ENCODE data around the gene BCL3.
"Not testable (repeated sequence)": the region's sequence is repeated elsewhere in the genome, so short reads cannot be mapped to it uniquely, and the experiment has no call there.

The BCL3 gene, protein sequence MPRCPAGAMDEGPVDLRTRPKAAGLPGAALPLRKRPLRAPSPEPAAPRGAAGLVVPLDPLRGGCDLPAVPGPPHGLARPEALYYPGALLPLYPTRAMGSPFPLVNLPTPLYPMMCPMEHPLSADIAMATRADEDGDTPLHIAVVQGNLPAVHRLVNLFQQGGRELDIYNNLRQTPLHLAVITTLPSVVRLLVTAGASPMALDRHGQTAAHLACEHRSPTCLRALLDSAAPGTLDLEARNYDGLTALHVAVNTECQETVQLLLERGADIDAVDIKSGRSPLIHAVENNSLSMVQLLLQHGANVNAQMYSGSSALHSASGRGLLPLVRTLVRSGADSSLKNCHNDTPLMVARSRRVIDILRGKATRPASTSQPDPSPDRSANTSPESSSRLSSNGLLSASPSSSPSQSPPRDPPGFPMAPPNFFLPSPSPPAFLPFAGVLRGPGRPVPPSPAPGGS

DNA sequence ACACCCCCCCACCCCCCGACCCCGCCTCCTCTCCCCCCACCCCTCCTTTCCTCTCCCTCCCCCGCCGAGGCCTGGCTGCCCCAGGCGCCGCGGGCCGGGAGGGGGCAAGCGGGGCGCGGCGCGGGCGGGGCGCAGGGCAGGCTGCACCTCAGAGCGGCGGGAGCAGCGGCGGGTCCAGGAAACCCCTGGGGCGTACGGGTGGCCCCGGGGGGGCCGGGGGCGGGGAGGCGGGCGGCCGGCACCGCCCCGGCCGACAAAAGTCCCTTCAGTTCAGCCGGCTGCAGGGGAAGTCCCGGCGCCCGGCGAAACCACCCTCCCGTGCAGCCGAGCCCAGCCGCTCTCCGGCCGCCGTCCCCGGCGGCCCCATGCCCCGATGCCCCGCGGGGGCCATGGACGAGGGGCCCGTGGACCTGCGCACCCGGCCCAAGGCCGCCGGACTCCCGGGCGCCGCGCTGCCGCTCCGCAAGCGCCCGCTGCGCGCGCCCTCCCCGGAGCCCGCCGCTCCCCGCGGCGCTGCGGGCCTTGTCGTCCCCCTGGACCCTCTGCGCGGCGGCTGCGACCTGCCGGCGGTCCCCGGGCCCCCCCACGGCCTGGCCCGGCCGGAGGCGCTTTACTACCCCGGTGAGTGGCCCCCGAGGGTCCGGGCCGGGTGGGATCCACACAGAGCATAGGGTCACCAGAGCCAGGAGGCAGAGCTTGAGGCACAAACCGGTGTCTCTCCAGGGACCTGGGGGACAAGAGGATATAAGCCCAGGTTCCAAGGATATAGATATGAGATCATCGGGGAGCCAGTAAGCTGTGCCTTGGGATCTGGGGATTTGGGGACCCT, at the start of gene BCL3:
Gene BCL3, plus strand, starts transcription at position 283 of the 829 bp plus-strand sequence. Its CDS starts 83 bp downstream, at position 366.
- DNase-seq: peak in 20 of 58 donors; percentile 3 to 67 (median 30)

DNA sequence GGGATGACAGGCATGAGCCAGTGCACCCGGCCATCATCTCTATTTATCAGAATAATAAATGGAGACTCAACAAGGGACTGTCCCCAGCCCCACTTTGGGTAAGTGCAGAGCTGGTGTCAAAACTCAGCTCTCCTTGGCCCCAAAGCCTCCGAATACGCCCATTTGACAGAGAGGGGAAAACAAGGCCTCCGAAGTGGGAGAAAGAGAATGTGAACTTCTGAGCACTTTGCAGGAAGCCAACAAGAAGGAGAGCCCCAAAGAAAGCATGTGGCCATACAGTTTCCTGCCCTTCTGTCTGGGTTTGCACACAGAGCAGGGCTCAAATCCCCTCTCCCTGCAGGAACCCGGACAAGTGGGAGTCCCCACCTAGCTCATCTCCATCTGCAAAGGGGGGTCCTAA, 48.0 kb upstream of the BCL3 start:
- DNase-seq: no peak

DNA sequence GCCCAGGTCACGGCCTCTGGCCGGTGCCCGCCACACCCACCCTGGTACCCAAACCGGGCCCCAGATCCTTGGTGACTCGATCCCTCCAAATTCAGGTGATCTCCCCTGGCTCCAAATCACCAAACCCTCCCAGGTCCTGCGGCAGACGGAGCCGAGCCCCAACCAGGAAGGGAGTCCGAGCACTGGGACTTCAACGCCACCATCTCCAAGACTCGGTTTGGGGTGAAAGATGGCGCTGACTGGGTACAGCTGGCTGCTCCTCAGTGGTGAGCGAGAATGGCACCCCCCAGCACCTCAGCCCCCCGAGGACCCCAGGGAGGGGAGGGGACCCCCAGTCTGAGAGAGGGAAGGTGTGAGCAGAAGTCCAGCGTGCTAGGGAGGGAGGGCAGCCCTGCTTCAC, 47.3 kb upstream of the BCL3 start:
- DNase-seq: no peak

DNA sequence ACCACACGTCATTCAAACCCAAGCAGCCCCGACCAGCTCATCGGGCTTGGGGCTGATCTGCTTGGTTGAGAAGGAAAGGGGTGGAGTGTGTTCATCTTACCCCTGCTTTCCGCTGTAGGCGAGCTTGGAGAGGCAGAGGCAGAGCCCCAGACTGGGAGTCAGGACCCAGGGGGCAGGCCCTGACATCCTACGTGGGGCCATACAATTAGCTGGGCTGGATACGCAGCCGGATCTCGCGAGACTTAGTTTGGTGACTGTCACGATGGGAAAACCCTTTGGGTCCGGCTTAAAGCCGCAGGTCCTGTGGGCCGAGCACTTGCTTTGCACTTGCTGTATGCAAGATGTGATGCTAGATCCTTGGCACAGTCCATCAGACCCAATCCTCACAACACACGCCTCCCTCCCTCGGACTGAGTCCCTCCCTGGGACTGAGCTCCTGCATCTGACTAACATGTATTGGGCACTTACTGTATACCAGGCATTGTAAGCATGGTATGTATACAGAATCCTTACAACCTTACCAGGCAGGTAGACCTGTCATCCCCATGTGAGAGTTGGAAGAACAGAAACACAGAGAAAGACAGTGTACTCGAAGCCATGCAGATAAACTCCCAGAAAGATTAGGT, 45.8 kb upstream of the BCL3 start:
- DNase-seq: no peak

DNA sequence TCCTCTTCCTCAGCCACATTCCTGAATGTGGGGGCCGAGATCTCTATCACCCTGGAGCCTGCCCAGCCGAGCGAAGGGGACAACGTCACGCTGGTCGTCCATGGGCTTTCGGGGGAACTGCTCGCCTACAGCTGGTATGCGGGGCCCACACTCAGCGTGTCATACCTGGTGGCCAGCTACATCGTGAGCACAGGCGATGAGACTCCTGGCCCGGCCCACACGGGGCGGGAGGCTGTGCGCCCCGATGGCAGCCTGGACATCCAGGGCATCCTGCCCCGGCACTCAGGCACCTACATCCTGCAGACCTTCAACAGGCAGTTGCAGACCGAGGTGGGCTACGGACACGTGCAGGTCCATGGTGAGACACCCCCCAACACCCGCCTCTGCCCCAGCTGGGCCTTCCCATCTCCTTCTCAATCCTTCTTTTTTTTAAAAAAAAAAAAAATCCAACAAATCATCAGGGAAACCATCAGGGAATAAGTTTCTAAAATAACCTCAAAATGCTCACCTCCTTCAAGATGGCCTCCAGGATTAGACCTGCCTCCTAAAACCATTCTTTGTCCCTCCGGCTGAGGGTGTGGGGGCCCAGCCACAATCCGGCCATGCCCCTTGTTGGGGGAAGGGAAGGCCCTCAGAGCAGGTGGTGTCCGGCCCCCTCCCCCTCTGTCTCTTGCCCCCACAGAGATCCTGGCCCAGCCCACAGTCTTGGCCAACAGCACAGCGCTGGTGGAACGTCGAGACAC, 45.0 kb upstream of the BCL3 start:
- no peak for DNase-seq

DNA sequence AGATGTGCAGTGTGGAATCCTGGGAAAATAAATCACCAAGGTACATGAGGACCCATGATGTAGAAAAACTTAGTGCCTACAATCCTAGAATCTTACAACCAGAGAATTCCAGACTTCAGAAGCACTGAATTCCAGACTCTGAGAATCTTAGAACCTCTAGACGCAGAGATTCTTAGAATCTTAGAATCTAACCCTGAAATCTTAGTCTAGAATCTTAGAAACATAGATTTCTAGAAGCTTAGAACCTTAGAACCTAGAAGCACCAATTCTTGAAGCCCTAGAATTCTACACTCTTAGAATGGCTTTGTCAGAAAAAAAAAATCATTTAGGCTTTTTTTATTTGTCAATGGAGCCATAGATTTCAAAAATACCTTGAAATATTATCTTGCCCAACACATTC, 43.5 kb upstream of the BCL3 start:
- no peak for DNase-seq

DNA sequence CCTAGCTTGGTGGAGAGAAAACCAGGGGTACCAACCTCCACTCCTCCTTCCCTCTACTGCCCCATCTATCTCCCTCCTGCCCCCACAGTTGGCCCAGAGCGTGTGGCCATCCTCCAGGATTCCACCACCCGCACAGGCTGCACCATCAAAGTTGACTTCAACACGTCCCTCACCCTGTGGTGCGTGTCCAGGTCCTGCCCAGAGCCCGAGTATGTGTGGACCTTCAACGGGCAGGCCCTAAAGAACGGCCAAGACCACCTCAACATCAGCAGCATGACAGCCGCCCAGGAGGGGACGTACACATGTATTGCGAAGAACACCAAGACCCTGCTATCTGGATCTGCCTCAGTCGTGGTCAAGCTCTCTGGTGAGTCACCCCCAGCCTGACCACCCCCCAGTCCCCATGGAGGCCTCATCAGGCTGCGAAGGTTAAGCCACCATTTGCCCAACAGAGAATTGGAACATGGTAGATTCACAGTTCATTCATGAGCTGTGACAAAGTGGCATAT, 43.0 kb upstream of the BCL3 start:
- DNase-seq: no peak

DNA sequence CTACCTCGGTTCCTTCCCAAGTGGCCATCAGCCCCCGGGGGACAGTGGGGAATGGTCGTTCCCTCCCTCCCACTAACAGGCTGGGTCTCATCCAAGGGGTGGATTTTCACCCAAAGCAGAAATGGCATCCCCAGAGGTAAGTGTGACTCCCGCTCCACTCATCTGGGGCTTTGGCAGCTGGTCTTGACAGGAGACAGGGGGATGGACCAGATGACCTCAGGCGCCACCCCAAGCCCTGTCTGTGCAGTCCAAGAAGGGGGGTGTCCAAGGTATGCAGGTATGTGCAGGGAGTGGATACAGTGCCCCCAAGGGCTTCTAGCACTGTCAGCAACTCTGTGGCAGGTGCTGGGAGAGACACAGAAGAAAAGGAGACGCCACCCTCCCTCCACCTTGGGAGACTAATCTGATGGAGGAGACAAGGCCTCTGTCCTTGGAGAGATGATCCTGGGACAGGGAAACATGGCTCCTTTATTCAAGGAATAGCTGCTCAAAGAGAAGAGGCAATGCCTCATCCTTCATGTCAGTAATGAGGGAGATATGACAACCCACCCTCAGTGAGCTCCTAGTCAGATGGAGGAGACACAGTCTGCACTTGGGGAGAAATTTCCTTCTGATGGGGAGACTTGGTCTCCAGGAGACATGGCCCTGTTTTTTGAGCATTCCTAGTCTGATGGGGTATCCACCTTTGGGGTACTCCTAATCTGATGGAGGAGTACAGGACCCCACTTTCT, 41.8 kb upstream of the BCL3 start:
- DNase-seq: no peak

DNA sequence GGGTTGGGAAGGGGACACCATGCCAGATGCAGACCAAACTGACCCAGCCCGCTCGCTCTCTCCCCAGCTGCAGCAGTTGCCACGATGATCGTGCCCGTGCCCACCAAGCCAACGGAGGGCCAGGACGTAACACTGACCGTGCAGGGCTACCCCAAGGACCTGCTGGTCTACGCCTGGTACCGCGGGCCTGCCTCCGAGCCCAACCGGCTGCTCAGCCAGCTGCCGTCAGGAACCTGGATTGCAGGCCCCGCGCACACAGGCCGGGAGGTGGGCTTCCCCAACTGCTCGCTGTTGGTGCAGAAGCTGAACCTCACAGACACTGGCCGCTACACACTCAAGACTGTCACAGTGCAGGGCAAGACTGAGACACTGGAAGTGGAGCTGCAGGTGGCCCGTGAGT, 40.7 kb upstream of the BCL3 start:
- DNase-seq: no peak

DNA sequence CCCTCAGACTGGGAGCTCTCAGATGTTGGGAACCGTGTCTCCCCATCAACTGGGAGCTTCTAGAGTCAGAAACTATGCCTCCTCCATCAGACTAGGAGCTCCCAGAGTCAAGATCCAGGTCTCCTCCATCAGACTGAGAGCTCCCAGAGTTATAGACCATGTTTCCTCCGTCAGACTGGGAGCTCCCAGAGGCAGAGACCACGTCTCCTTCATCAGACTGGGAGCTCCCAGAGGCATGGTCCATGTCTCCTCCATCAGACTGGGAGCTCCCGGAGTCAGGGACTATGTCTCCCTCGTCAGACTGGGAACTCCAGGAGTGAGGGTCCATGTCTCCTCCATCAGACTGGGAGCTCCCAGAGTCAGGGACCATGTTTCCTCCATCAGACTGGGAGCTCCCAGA, 39.6 kb upstream of the BCL3 start:
- no peak for DNase-seq

DNA sequence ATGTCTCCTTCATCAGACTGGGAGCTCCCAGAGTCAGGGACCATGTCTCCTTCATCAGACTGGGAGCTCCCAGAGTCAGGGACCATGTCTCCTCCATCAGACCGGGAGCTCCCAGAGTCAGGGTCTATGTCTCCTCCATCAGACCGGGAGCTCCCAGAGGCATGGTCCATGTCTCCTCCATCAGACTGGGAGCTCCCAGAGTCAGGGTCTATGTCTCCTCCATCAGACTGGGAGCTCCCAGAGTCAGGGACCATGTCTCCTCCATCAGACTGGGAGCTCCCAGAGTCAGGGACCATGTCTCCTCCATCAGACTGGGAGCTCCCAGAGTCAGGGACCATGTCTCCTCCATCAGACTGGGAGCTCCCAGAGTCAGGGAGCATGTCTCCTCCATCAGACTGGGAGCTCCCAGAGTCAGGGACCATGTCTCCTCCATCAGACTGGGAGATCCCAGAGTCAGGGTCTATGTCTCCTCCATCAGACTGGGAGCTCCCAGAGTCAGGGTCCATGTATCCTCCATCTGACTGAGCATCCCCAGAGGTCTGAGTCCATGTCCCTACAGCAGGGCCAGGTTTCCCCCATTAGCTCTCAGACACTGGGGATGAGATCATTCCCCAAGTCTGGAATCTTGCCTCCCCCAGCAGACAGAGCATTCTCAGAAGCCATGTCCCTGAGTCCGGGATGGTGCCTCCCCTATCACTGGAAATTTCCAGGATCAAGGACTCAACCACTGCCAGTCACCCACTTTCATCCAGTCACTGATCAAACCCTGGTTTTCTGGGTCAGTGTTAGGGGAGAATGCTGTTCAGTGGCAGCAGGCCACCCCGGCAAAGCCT, 38.9 kb upstream of the BCL3 start:
- not testable (repeated sequence) for DNase-seq

DNA sequence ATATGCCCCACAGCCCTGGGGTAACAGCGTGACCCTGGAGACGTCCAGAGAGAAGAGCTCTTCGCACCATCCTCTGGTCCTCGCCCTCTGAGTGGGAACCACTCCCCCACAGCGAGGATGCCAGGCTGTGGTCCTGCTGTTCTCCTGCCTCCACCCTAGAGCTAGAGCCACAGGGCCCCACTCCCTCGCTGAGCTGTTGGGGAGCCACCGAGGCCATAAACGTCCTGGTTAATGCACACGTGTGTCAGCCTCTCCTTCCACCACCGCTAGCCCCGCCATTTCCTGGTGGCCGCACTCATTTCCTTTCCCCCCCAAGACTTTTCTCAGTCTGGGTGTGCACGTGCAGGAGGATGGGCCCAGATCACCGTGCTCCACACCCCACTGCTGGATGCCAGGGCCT, 38.0 kb upstream of the BCL3 start:
- no peak for DNase-seq

DNA sequence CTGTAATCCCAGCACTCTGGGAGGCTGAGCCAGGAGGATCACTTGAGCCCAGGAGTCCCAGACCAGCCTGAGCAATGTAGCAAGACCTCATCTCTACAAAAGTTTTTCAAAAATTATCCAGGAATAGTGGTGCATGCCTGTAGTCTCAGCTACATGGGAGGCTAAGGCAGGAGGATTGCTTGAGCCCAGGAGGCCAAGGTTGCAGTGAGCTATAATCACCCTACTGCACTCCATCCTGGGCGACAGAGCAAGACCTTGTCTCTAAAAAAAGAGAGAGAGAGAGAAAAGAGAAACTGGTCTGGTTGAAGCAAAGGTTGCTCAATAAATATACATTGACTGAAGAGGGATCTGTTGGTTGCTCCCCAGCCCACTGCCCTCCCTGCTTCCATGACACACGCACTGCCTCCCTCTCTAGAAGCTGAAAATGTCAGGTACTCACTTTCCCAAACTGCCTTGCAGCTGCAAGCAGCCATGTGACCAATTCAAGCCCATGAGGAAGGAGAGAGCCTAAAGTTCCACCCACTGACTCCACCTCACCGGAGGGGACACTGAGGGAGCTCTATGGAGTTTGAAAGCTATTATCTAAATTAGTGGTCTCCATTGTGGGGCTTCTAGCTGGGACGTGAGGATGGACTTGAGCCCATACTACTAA, 35.5 kb upstream of the BCL3 start:
- no peak for DNase-seq

DNA sequence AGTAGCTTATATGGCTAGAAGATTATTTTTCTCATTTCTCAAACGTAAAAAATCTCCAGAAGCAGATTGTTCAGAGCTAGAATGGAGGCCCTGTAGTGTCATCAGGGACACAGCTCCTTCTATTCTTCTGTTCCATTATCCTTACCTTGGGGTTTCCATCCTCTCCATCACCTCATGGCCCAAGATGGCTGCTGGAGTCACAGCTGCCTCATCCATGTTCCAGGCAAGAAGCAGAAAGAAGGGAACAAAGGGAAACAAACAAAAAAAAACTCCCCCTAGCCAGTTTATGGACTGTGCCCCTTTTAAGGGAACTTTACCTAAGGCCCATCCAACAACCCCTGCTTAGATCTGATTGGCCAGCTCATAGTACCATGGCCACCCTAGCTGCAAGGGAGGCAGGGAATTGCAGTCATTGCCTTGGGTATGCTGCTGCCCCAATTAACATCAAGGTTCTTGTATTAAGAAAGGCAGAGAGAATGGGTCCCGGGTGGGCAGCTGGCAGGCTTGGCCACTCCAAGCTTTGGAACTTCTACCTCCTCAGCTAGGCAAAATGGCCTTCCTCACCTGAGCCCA, 33.8 kb upstream of the BCL3 start:
- DNase-seq: no peak

DNA sequence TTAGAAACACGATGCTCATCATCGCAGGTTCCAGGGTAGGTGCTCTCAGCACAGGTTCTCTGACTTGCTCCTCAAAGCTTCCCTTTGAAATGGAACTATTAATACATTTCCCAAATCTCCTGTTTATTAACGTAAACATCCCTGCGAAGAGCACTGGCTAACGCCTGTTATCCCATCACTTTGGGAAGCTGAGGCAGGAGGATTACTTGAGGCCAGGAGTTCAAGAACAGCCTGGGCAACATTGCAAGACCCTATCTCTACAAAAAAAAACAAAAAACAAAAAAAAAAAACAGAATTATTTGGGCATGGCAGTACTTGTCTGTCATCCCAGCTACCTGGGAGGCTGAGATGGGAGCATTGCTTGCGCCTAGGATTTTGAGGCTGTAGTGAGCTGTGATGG, 30.9 kb upstream of the BCL3 start:
- no peak for DNase-seq

DNA sequence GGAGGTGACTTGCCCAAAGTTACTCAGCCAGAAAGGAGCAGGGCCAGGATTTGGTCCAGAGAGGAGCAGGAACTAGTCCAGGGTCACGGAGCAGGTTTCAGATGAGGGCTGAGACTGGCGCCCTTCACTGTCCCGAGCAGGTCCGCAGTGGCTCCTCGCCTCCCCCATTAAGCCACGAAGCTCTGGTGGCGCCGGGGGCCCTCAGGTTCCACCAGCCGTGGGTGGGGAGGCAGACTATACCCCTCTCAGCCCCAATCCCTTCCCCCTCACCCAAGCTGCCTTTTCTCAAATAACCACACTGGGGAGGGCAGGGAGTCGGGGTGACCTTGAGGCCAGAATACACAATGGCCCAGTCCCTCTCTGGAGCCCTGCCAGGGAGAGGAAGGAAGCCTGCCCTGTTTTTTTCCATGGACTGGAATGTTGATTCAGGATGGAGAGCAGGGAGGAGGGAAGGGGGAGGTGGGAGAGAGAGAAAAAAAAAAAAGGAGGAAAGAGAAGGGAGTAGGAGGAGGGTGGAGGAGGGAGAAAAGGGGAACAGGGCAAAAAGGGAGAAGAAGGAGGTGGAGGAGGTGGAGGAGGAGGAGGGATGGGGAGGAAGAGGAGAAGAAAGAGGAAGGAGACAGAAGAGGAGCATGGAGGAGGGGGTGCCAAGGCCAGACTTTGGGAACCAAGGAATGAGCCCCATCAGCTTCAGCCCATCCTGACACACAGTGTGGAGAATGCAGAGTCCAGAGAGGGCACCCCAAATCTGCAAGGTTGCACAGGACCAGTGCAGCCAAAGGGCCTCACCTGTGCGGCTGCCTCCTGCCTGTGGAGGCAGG, 29.9 kb upstream of the BCL3 start:
- peak in 27 of 58 donors; percentile 2 to 55 (median 16) for DNase-seq

DNA sequence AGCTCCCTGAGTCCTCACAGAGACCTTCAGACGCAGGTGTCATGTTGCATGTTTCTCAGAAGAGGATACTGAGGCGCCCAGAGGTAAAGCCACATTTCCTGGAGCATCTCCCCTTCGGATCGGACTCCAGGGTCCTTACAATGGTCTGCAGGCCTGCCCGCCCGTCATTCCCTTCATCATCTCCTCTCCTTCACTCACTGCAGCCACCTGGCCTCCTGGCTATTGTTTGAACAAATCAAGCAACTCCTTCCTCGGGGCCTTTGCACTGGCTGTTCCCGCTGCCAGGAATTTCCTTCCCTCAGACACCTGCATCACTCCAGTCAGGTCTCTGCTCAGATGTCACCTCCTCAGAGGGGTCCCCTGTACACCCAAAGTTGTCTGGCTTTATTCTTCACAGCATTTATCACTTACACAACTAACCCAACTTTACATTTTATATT, 29.2 kb upstream of the BCL3 start:
- no peak for DNase-seq
